AG04449 (cell line): ENCODE measurements around the gene FRMD1.

Source experiments
- CTCF ChIA-PET: fragments of 350-600 bp; formaldehyde crosslinking; extraction: SDS; loops from one replicate; lab custom pipeline; 2021; ENCODE audit warnings: antibody characterized with exemption; lab: Yijun Ruan, JAX
- POLR2A ChIA-PET: fragments of 400-600, 350-600 bp; formaldehyde crosslinking; extraction: SDS; loops from one replicate; lab custom pipeline; 2020; ENCODE audit warnings: antibody characterized with exemption, inconsistent platforms; lab: Yijun Ruan, JAX
- DNase-seq: peaks from one replicate; pipeline ENCODE4 v3.0.0-alpha.2; 2010; ENCODE audit warnings: low read depth, low spot score
- H3K4me3 ChIP-seq: 2 replicates; pipeline ENCODE4 v1.5.1; 2011; ENCODE audit warnings: low read depth, mild to moderate bottlenecking, control low read depth, low read length
- CTCF ChIP-seq: IDR thresholded peaks from one replicate; pipeline ENCODE4 v1.5.1; 2011; ENCODE audit warnings: mild to moderate bottlenecking, moderate library complexity, low read length, control low read depth, inconsistent platforms; ENCODE audit not compliant: insufficient read depth; ENCODE audit errors: missing control alignments

Gene FRMD1

GRCh38 chr6:168056892-168057527 is 22.0 kb downstream of the FRMD1 start:
- no peak overlapping the region for H3K4me3 ChIP-seq
- ChIA-PET POLR2A (no interaction called here), CTCF (no interaction called here)
- DNase-seq, result no peak
- no peak for TF ChIP-seq CTCF

GRCh38 chr6:168055696-168056489 is 23.1 kb downstream of the FRMD1 start:
- no peak for TF ChIP-seq CTCF
- POLR2A ChIA-PET, result no interaction called here
- CTCF ChIA-PET, result no interaction called here
- no peak for DNase-seq
- H3K4me3 ChIP-seq, result no peak overlapping the region

- no peak overlapping the region for H3K4me3 ChIP-seq
- ChIA-PET POLR2A (no interaction called here), CTCF (no interaction called here)
- DNase-seq, result no peak
- no peak for TF ChIP-seq CTCF
Measured at GRCh38 chr6:168054765-168055560, 24.0 kb downstream of the FRMD1 start.

GRCh38 chr6:168053957-168054471 is 25.0 kb downstream of the FRMD1 start:
- H3K4me3 ChIP-seq, result no peak overlapping the region
- ChIA-PET POLR2A (no interaction called here), CTCF (no interaction called here)
- no peak for DNase-seq
- TF ChIP-seq CTCF, result no peak

GRCh38 chr6:168053086-168053956 is 25.7 kb downstream of the FRMD1 start:
- DNase-seq, result no peak
- ChIA-PET POLR2A (no interaction called here), CTCF (no interaction called here)
- no peak for TF ChIP-seq CTCF
- H3K4me3 ChIP-seq, result no peak overlapping the region
